Measurements from ENCODE around the gene DAAM2. TPM values are rescaled to one million over a fixed set of nuclear protein-coding genes. Genes with fewer than 3 reads are reported as not detected.
A peak's percentile ranks its signal among the peaks of the same experiment; 100 is the strongest.

Gene DAAM2
- total and polyA plus RNA-seq, 3 experiments from 2014 or later: not detected

- Mint-ChIP-seq H3K27me3 (peaks cover 4 to 6% of the 10 kb centered on the region in 2 donors), H3K36me3 (no peaks in the 10 kb centered on the region), H3K9me3 (no peaks in the 10 kb centered on the region), H3K4me1 (no peaks in the 10 kb centered on the region), H3K27ac (no peak overlapping the region), H3K4me3 (no peak overlapping the region)
- ChIA-PET CTCF (no interaction called here), POLR2A (no interaction called here)
- Histone ChIP-seq H3K36me3 (ENCODE audit: insufficient read depth, low read length) (no peaks in the 10 kb centered on the region), H3K4me1 (ENCODE audit: insufficient read depth, low read length) (no peaks in the 10 kb centered on the region), H3K9me3 (ENCODE audit: low read length) (no peaks in the 10 kb centered on the region), H3K4me3 (ENCODE audit: low read length) (no peak overlapping the region), H3K27ac (ENCODE audit: low read depth, low read length) (no peak overlapping the region), H3K27me3 (ENCODE audit: insufficient read depth, low read length, poor library complexity, severe bottlenecking) (no peaks in the 10 kb centered on the region)
- no peak for DNase-seq
Measured at GRCh38 chr6:39867592-39867991, 75.4 kb downstream of the DAAM2 start.

GRCh38 chr6:39870950-39871349, 78.8 kb downstream of the DAAM2 start:
- no peak overlapping the region for H3K4me3 Mint-ChIP-seq
- Histone ChIP-seq H3K4me3 (ENCODE audit: low read length) (no peak overlapping the region), H3K27me3 (ENCODE audit: insufficient read depth, low read length, poor library complexity, severe bottlenecking) (no peaks in the 10 kb centered on the region), H3K4me1 (ENCODE audit: insufficient read depth, low read length) (no peaks in the 10 kb centered on the region), H3K27ac (ENCODE audit: low read depth, low read length) (no peak overlapping the region), H3K36me3 (ENCODE audit: insufficient read depth, low read length) (no peaks in the 10 kb centered on the region), H3K9me3 (ENCODE audit: low read length) (no peaks in the 10 kb centered on the region)
- no peaks in the 10 kb centered on the region for H3K9me3 Mint-ChIP-seq
- no peaks in the 10 kb centered on the region for H3K36me3 Mint-ChIP-seq
- ChIA-PET POLR2A (no interaction called here), CTCF (no interaction called here)
- H3K27ac Mint-ChIP-seq: no peak overlapping the region
- no peaks in the 10 kb centered on the region for H3K4me1 Mint-ChIP-seq
- DNase-seq: no peak
- peaks cover 0 to 6% of the 10 kb centered on the region in 2 donors for H3K27me3 Mint-ChIP-seq

GRCh38 chr6:39873439-39873838, 81.3 kb downstream of the DAAM2 start:
- no peak for DNase-seq
- no peak overlapping the region for H3K4me3 Mint-ChIP-seq
- Histone ChIP-seq H3K36me3 (ENCODE audit: insufficient read depth, low read length) (no peaks in the 10 kb centered on the region), H3K27me3 (ENCODE audit: insufficient read depth, low read length, poor library complexity, severe bottlenecking) (no peaks in the 10 kb centered on the region), H3K4me1 (ENCODE audit: insufficient read depth, low read length) (no peaks in the 10 kb centered on the region), H3K9me3 (ENCODE audit: low read length) (no peaks in the 10 kb centered on the region), H3K27ac (ENCODE audit: low read depth, low read length) (no peak overlapping the region), H3K4me3 (ENCODE audit: low read length) (no peak overlapping the region)
- H3K36me3 Mint-ChIP-seq: no peaks in the 10 kb centered on the region
- ChIA-PET POLR2A (no interaction called here), CTCF (no interaction called here)
- H3K27ac Mint-ChIP-seq: no peak overlapping the region
- H3K4me1 Mint-ChIP-seq: no peaks in the 10 kb centered on the region
- peaks cover 0 to 6% of the 10 kb centered on the region in 2 donors for H3K27me3 Mint-ChIP-seq
- no peaks in the 10 kb centered on the region for H3K9me3 Mint-ChIP-seq

GRCh38 chr6:39876111-39876510, 83.9 kb downstream of the DAAM2 start:
- Histone ChIP-seq H3K27ac (ENCODE audit: low read depth, low read length) (no peak overlapping the region), H3K9me3 (ENCODE audit: low read length) (no peaks in the 10 kb centered on the region), H3K27me3 (ENCODE audit: insufficient read depth, low read length, poor library complexity, severe bottlenecking) (no peaks in the 10 kb centered on the region), H3K4me1 (ENCODE audit: insufficient read depth, low read length) (no peaks in the 10 kb centered on the region), H3K4me3 (ENCODE audit: low read length) (no peak overlapping the region), H3K36me3 (ENCODE audit: insufficient read depth, low read length) (no peaks in the 10 kb centered on the region)
- Mint-ChIP-seq H3K27me3 (no peaks in the 10 kb centered on the region), H3K36me3 (no peaks in the 10 kb centered on the region), H3K4me3 (no peak overlapping the region), H3K27ac (no peak overlapping the region), H3K9me3 (no peaks in the 10 kb centered on the region), H3K4me1 (no peaks in the 10 kb centered on the region)
- CTCF ChIA-PET: no interaction called here
- POLR2A ChIA-PET: no interaction called here
- no peak for DNase-seq

GRCh38 chr6:39876826-39877225, 84.7 kb downstream of the DAAM2 start:
- H3K27ac Mint-ChIP-seq: no peak overlapping the region
- Histone ChIP-seq H3K4me3 (ENCODE audit: low read length) (no peak overlapping the region), H3K27ac (ENCODE audit: low read depth, low read length) (no peak overlapping the region), H3K9me3 (ENCODE audit: low read length) (no peaks in the 10 kb centered on the region), H3K4me1 (ENCODE audit: insufficient read depth, low read length) (no peaks in the 10 kb centered on the region), H3K36me3 (ENCODE audit: insufficient read depth, low read length) (no peaks in the 10 kb centered on the region), H3K27me3 (ENCODE audit: insufficient read depth, low read length, poor library complexity, severe bottlenecking) (no peaks in the 10 kb centered on the region)
- no peaks in the 10 kb centered on the region for H3K4me1 Mint-ChIP-seq
- no peak overlapping the region for H3K4me3 Mint-ChIP-seq
- no peaks in the 10 kb centered on the region for H3K36me3 Mint-ChIP-seq
- no peak for DNase-seq
- ChIA-PET CTCF (no interaction called here), POLR2A (no interaction called here)
- peaks cover 0 to 1% of the 10 kb centered on the region in 2 donors for H3K27me3 Mint-ChIP-seq
- H3K9me3 Mint-ChIP-seq: no peaks in the 10 kb centered on the region

GRCh38 chr6:39879535-39879934, 87.4 kb downstream of the DAAM2 start:
- Mint-ChIP-seq H3K36me3 (no peaks in the 10 kb centered on the region), H3K4me3 (no peak overlapping the region), H3K27ac (no peak overlapping the region), H3K27me3 (peaks cover 0 to 3% of the 10 kb centered on the region in 2 donors), H3K9me3 (no peaks in the 10 kb centered on the region), H3K4me1 (no peaks in the 10 kb centered on the region)
- Histone ChIP-seq H3K27me3 (ENCODE audit: insufficient read depth, low read length, poor library complexity, severe bottlenecking) (no peaks in the 10 kb centered on the region), H3K4me3 (ENCODE audit: low read length) (no peak overlapping the region), H3K4me1 (ENCODE audit: insufficient read depth, low read length) (no peaks in the 10 kb centered on the region), H3K27ac (ENCODE audit: low read depth, low read length) (no peak overlapping the region), H3K9me3 (ENCODE audit: low read length) (no peaks in the 10 kb centered on the region), H3K36me3 (ENCODE audit: insufficient read depth, low read length) (no peaks in the 10 kb centered on the region)
- no peak for DNase-seq
- ChIA-PET POLR2A (no interaction called here), CTCF (no interaction called here)

- Mint-ChIP-seq H3K36me3 (no peaks in the 10 kb centered on the region), H3K9me3 (no peaks in the 10 kb centered on the region), H3K4me3 (no peak overlapping the region), H3K4me1 (no peaks in the 10 kb centered on the region), H3K27me3 (peaks cover 3% of the 10 kb centered on the region in 2 donors), H3K27ac (no peak overlapping the region)
- ChIA-PET POLR2A (no interaction called here), CTCF (no interaction called here)
- H3K4me3 ChIP-seq (ENCODE audit: low read length): no peak overlapping the region
- no peaks in the 10 kb centered on the region for H3K9me3 ChIP-seq (ENCODE audit: low read length)
- no peaks in the 10 kb centered on the region for H3K27me3 ChIP-seq (ENCODE audit: insufficient read depth, low read length, poor library complexity, severe bottlenecking)
- H3K27ac ChIP-seq (ENCODE audit: low read depth, low read length): no peak overlapping the region
- no peaks in the 10 kb centered on the region for H3K4me1 ChIP-seq (ENCODE audit: insufficient read depth, low read length)
- no peaks in the 10 kb centered on the region for H3K36me3 ChIP-seq (ENCODE audit: insufficient read depth, low read length)
- DNase-seq: no peak
Measured at GRCh38 chr6:39880594-39880993, 88.4 kb downstream of the DAAM2 start.

GRCh38 chr6:39881851-39882530, 89.8 kb downstream of the DAAM2 start:
- Mint-ChIP-seq H3K27me3 (peaks cover 7 to 12% of the 10 kb centered on the region in 2 donors), H3K4me3 (peak overlapping the region in 1 of 7 donors; percentile 62), H3K36me3 (no peaks in the 10 kb centered on the region), H3K27ac (no peak overlapping the region), H3K9me3 (no peaks in the 10 kb centered on the region), H3K4me1 (no peaks in the 10 kb centered on the region)
- H3K27me3 ChIP-seq (ENCODE audit: insufficient read depth, low read length, poor library complexity, severe bottlenecking): no peaks in the 10 kb centered on the region
- CTCF ChIA-PET: no interaction called here
- POLR2A ChIA-PET: no interaction called here
- no peak for DNase-seq
- H3K4me1 ChIP-seq (ENCODE audit: insufficient read depth, low read length): no peaks in the 10 kb centered on the region
- H3K27ac ChIP-seq (ENCODE audit: low read depth, low read length): no peak overlapping the region
- H3K36me3 ChIP-seq (ENCODE audit: insufficient read depth, low read length): no peaks in the 10 kb centered on the region
- H3K4me3 ChIP-seq (ENCODE audit: low read length): no peak overlapping the region
- H3K9me3 ChIP-seq (ENCODE audit: low read length): no peaks in the 10 kb centered on the region

GRCh38 chr6:39882531-39882899, 90.3 kb downstream of the DAAM2 start:
- peaks cover 11 to 12% of the 10 kb centered on the region in 2 donors for H3K27me3 Mint-ChIP-seq
- peak overlapping the region in 1 of 7 donors; percentile 62 for H3K4me3 Mint-ChIP-seq
- Histone ChIP-seq H3K27me3 (ENCODE audit: insufficient read depth, low read length, poor library complexity, severe bottlenecking) (no peaks in the 10 kb centered on the region), H3K27ac (ENCODE audit: low read depth, low read length) (no peak overlapping the region), H3K4me1 (ENCODE audit: insufficient read depth, low read length) (no peaks in the 10 kb centered on the region), H3K36me3 (ENCODE audit: insufficient read depth, low read length) (no peaks in the 10 kb centered on the region), H3K4me3 (ENCODE audit: low read length) (no peak overlapping the region), H3K9me3 (ENCODE audit: low read length) (no peaks in the 10 kb centered on the region)
- H3K4me1 Mint-ChIP-seq: no peaks in the 10 kb centered on the region
- no peaks in the 10 kb centered on the region for H3K9me3 Mint-ChIP-seq
- no peaks in the 10 kb centered on the region for H3K36me3 Mint-ChIP-seq
- H3K27ac Mint-ChIP-seq: no peak overlapping the region
- no peak for DNase-seq
- CTCF ChIA-PET: no interaction called here
- POLR2A ChIA-PET: no interaction called here

Measured in CD8-positive, alpha-beta memory T cell (primary cell).